GM21381 (cell line): ENCODE measurements around the gene CDK5RAP1.

ENCODE experiments used
- ATAC-seq: cut with Tn5 transposase; IDR thresholded peaks from one replicate; pipeline ENCODE4 v1.9.1; 2021; ENCODE audit warnings: mild to moderate bottlenecking, moderate library complexity; ENCODE audit not compliant: unreplicated experiment

The CDK5RAP1 gene

DNA sequence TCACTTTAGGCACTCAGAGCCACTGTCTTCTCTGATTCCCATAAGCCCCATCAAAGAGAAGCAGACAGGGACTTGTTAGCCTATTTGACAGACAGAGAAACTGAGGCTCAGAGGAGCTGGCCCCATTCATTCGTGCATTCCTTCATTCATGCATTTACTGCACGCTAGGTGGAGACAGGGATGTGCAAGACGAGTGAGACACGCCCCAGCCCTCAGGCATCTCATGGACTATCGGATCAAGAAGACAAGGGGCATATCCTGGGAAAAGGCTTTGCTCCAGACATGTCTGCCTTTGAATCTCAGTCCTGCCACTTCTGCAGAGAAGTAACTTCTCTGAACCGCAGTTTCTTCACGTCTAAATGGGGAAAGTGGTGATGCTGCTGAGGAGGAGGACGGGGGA lies 64.2 kb downstream of the CDK5RAP1 start:
- no peak for ATAC-seq

DNA sequence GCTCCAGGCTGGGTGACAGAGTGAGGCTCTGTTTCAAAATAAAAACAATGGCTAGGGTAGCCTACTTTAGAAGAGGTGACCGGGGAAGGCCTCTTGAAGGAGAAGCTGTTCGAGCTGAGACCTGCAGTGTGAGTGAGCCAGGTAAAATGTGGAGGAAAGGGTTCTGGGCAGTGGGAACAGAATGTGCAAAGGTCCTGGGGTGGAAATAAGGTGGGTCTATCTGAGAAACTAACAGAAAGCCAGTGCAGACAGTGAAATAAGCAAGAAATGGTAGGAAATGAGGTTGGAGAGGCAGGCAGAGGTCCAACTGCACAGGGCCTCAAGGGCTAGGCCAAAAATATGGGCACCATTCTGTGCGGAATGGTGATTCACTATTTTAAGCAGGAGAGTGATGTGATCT lies 64.9 kb downstream of the CDK5RAP1 start:
- no peak for ATAC-seq

DNA sequence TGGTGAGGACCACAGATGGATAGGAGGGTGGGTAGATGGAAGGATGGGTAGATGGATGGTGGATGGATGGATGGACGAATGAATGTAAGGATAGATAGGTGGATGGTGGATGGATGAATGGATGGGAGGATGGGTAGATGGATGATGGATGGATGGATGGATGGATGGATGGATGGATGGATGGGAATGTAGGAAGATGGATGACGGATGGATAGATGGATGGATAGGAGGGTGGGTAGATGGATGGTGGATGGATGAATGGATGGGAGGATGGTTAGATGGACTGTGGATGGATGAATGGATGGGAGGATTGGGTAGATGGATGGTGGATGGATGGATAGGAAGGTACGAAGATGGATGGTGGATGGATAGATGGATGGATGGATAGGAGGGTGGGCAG lies 67.2 kb downstream of the CDK5RAP1 start:
- ATAC-seq, result no peak

DNA sequence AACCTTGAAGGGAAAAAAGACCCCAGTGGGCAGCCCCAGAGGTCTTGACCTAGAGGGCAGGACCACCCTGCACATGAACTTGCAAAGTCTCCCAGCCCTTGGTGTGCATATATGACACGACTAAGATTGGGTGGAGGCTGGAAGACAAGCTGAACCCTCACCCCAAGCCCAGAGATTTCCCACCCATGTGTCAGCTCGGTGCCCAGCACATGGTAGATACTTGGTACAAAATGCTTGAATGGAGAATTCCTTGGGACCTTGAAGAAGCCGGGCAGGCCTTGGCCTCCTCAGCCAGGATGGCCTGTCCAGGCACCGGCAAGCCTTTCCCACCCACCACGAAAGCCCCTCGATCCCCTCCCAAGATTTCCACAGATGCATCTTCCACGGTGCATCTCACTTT lies 67.7 kb downstream of the CDK5RAP1 start:
- no peak for ATAC-seq

DNA sequence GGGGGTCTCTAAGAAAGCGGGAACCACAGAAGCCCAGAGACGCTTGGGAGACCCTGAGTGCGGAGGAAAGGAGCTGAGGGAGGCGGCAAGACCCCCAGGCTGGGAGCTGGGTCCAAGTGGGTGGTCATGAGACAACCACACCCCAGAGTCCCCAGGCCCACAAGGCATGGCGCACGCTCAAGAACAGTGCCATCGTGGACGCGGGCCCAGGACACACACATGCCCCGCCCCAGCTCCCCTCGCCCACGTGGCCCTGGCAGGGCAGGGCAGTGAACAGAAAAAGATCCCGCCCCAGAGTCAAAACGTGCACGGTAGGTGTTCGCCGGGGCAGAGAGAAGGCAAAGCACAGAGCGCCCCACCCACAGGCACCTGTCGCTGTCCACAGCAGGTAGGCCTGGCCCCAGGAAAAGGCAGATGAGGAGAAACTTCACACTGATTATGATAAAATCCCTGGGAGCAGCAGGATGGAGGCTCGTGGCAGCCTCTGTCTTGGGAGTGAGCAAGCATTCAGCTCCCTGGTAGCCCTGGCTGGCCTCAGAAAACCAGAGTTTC lies 68.3 kb downstream of the CDK5RAP1 start:
- ATAC-seq, result no peak

DNA sequence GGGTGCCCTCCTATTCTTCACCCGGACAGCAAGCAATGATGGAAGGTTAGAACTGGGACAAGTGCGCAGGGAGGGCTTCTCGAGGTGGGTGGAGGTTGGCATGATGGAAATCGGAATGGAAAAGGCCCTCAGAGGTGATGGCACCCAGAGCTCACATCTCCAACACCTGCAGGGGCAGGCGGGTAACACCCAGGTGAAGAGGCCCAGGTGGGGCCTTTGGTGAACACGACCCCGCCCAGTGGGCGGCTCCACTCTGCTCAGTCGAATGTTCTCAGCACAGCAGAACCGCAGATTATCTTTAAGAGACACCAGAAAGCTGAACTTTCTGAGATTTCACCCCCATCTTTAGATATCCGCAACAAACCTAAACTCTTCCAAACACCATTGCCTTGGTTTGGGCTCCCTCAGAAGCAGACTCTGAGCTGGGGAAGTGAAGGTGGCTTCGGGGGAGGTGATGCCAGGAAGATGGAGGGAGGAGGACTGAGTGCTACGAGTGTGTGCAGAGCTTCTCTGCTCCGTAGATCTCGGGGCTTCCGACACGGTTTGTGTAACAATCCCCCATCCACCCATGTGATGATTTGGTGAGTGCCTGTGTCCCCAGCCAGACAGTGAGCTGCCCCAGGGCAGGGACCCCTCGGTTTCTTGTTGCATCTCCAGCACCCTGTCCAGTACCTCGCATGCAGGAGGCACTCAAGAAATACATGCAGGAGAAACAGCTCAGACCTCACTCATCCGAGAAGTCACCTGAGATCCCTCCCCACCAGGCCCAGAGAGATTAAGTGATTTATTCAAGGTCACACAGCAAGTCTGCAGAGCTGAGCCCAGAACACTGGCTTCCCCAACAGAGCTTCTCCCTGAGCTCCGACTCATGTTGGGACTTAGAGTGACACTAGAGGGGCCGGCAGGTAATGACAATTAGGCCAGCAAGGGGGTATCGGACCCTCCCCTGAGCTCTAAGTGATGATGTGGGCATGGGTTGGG lies 72.9 kb downstream of the CDK5RAP1 start:
- ATAC-seq, result no peak

DNA sequence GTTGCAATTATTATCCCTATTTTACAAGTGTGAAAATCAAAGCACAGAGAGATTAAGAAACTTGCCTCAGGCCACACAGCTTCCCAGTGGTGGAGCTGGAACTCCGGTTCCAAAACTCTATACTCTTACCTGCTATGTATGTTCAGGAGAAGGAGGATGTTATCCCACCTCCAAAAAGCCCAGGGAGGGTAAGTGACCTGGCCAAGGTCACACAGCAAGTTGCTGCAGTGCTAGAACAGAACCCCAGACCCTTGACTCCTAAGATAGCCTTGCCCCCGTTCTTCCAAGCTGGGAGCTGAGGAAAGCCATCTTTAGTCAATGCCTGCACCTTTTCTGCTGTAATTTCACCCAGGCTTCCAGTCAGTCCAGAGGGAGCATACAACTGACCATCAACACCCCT lies 76.0 kb downstream of the CDK5RAP1 start:
- no peak for ATAC-seq

DNA sequence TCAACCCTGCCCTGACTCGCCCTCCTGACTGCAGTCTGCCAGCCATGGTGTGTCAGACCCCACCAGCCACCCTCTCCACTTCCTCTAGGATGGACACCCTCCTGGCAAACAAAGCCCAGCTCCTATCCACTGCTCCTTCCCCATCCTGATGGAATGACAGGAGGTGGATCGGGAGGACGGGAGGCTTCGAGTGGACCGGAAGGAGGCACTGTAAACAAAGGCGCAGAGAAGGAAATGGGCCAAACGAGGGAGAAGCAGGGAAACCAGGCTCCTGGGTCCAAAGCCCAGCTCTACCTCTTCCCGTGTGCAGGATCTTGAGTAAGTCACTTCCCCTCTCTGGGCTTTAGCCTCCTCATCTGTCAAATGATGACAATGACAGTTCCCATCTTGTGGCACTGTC lies 78.1 kb downstream of the CDK5RAP1 start:
- ATAC-seq, result no peak

DNA sequence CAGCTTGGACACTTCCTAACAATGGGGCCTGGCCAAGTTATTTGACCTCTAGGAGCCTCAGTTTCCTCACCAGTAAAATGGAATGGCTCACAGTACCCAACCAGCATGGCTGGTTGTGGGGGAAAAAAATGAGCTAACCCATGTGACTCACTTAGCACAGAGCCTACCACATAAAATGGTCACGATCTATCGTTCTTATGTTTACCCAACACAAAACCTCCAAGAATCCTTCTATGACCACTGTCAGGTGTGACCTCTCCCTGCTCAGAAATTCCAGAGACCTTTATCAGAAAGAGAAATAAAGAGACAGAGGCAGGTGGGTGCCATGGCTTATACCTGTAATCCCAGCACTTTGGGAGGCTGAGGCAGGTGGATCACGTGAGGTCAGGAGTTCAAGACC lies 78.9 kb downstream of the CDK5RAP1 start:
- ATAC-seq, result no peak

DNA sequence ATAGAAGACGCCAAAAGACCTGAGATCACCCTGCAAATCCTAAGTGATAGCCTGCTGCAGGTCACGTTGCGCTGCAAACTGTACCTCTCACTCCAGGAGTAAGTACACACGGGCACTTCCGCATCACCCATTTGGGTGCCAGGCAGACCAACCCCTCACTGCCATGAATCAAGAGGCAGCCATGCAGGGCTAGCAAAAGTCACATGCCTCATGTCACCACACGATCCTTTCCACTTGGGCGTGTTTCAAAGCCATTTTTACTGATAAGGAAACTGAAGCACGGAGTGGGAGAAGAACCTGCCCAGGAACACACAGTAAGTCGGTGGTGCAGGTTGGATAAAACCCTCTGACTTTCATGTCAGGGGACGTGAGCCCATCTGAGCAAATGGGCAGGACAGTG lies 81.3 kb downstream of the CDK5RAP1 start:
- no peak for ATAC-seq

DNA sequence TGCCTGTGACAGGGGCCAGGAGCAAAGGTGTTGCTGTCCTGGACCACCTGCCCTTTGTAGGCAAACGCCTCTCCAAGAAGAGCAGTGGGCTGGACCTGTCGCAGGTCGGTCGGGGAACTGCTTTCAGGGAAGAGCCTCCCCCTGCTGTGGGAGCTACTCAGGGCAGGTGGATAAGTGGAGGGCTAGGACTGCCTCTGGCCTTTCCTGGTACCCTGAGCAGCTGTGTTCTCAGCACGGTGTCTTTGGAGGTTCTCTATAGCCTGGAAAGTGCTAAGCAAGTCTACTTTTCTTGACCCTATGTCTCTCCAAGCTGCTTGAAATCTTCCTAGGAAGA lies 83.3 kb downstream of the CDK5RAP1 start:
- no peak for ATAC-seq

DNA sequence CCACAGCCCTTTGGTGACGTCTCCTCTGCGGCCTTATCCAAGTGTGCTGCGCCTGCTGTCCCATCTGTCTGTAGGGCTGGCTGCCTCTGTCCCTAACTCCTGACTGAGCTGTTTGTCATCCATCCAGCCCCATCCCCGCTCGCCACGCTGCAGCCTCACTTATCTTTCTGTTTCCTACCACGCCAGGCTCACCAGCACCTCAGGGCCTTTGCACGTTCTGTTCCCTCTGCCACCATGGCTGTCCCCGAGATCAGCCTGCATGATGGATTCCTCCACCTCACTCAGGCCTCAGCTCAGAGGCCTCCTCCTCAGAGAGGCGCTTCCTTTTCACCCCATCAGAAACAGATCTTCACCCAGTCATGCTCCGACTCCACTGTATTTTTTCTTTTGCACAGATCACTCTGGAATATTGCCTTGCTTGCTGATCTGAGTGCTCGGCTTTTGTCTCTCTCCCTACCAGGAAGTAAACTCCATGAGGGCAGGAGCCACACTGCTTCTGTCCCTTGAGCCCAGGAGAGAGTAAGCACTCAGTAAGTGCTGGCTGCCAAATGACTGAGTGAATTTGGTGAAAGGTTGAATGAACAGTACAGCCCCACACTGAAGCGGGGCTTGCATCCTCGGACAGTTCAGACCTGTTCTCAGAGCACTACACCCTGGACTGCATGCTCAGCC lies 83.8 kb downstream of the CDK5RAP1 start:
- no peak for ATAC-seq

DNA sequence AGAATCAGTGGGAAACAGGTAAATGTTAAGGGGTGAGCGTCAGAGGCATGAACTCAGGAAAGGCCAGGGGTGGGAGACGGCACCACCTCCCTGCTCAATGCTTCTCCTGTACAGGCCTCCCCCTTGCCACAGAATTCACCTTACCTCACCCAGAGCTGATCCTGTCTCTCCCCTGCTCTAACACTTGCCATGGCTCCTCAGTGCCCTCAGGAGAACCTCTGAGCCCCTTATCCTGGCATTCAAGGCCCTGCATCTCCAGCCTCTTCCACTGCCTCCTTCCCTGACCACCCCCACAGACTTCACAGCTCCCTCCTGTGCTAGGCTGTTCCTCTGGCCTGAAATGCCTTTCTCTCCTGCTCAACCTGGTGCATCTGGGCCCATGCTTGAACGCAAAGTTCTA lies 84.4 kb downstream of the CDK5RAP1 start:
- no peak for ATAC-seq

DNA sequence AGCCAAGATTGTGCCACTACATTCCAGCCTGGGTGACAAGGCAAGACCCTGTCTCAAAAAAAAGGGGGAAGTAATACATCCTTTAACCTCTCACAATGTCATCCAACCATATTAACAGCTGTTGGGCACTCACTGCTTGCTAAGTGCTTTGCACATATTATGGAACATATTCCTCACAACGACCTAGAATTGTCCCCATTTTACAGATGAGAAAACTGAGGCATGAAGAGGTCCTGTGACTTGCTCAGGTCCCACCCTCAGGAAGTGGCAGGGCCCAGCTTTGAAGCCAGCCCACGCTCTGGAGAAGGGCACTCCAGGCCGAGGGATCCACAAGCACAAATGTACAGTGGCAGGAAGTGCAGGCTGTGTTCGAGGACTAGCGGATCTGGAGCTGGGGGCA lies 85.0 kb downstream of the CDK5RAP1 start:
- ATAC-seq, result no peak

DNA sequence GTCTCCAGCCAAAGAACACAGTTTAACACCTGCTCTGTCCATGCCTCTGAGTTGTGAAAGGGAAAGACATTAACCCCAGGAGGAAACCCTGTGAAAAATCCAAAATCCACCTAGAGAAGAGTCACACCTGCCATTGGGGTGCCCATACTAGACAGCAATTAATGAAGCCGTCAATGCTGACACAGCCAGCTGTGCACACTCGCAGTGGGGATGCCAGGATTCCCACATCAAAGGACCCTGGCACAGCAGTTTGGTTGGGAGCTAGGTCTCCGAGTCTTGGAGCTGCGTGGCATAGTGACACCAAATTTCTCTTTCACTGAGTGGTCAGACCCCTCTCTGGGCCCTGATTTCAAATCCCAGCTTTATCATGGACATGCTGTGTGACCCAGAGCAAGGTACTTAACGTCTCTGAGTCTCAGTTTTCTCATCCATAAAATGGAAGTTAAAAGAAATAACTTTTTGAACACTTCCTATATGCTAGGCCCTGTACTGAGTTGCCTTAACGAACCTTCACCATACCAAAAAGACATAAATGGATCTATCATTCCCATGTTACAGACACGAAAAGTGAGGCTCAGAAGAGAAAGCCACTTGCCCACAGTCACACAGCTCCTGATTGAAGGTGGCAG lies 87.5 kb downstream of the CDK5RAP1 start:
- no peak for ATAC-seq

DNA sequence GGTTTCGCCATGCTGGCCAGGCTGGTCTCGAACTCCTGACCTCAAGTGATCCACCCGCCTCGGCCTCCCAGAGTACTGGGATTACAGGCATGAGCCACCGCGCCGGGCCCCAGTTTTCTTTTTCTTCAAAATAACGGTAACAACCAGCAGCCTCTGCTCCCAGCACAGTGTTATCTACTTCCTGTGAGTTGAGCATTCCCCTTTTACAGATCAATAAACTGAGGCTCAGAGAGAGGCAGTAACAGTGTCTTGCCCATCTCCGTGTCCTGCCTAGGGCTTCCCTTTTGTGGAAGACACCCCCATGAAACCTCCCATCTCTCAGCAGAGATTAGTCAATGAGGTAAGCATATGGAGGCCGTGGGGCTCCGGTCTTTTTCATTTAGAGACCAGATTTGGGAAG lies 88.7 kb downstream of the CDK5RAP1 start:
- ATAC-seq, result no peak

DNA sequence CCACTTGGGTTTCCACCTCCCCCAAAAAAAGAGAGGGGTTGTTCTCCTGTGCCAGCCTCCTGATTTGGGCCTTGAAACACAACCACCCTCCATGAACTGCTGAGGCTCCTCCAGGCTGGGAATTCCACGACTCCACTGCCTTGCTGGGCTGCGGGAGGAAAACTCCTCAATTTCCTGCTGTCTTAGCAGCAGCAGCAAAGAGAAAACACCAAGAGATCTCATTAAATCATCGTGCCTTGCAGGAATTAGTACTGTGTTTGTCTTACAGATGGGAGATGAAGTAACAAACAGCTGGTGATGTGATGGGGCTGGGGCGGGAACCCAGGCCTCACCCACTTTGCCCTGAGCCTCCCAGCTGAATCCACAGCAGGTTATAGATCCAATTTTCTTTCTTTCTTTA lies 89.3 kb downstream of the CDK5RAP1 start:
- ATAC-seq, result no peak

DNA sequence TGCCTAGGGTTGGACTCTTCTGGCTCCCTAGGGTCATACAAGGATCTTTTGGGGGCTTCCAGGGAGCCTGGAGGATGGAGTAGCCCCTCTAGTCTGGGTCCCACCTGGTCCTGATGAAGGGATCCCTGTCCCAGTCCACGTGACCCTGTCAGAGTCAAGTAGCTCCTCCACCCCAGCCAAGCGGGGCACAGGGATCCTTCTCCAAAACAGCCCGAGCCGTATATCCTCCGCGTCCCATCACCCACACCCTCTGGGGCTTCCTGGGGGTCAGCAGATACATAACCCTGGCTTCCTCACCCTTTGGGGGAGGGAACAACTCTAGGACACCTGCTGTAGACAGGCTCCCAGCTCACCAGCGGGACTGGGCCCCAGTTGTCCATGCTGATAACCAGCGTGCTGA lies 90.3 kb downstream of the CDK5RAP1 start:
- no peak for ATAC-seq

DNA sequence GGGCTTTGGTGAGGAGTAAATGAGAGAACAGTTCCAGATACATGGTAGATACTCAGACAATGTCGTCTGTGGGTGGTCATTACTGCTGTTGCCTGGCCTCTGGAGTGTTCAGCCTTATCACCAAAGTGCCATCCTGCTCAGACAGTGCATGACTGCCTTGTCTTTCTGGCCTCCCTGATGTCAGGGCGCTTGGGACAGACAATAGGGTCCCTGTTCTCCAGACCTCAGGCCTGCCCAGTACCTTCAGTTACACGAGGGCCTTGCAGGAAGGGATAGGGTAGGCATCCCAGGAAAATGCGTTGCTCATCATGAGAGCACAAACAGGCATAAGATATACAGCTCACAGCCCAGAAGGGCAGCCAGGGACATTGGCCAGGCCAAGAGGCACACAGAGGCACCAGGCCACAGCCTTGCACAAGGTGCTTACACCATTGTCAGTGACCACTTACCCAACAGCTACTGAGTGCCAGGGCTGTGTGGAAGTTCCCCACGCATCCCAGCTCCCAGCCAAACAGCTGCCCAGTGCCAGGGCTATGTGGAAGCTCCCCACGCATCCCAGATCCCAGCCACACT lies 90.9 kb downstream of the CDK5RAP1 start:
- no peak for ATAC-seq

DNA sequence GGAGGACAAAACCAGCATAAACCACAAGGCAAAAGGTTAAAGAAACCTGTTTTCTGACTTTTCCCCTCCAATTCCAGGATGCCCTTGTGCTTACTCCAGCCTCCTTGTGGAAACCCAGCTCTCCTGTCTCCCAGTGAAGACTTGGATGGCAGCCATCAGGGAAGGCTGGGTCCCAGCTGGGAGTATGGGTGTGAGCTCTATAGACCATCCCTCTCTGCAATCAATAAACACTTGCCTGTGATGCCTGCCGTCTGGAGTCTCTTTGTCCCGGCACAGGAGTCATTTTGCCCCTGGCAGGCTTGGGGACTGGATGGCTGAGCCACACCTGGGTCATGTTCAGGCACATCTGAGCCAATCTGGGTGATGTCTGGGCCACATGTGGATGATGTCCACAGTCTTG lies 91.7 kb downstream of the CDK5RAP1 start:
- no peak for ATAC-seq
